Fibroblast of the aortic adventitia (primary cell): Measurements from ENCODE around the gene LRRC8E. TPM values are rescaled to one million over a fixed set of nuclear protein-coding genes. Genes with fewer than 3 reads are reported as not detected.

Experiments used
- DNase-seq: peaks from one replicate; pipeline ENCODE4 v3.0.0-alpha.2; 2010; ENCODE audit warnings: low read depth
- H3K4me3 ChIP-seq: 2 replicates; pipeline ENCODE4 v1.5.1; 2011; ENCODE audit warnings: low read depth, mild to moderate bottlenecking, control low read depth, low read length, moderate library complexity
- total RNA-seq: library from RNA; depleted of rRNA; stranded (reverse); fragments of >200 nt; gene quantifications from 2 replicates; pipeline ENCODE4 v1.2.3, GENCODE V29; 2012; ENCODE audit warnings: low replicate concordance
- TF ChIP-seq, protein P1 (sequence below): IDR thresholded peaks from 2 replicates; pipeline ENCODE4 v1.5.1; 2011; ENCODE audit warnings: mild to moderate bottlenecking, low read length, control low read depth, inconsistent platforms; ENCODE audit not compliant: insufficient read depth

The LRRC8E gene
- total RNA-seq, 1 donor, result 5.2 TPM

DNA sequence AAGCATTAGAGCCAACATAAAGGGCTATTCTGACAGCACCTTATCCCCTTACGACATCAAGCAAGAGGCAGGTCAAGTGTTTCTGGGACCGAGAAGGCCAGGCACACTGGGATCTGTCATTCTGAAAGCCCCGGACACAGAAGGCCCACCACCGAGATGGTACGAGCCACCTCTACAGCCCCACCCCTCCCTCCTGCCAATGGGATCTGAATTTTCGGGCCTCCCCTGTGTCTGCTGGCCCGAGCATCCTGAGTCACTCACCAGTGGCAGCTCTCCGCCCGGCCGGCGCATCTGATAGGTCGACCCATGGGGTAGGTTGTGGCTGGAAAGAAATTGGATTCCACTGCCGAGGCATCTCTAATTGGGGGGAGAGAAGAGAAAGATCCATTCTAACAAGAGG is 52.5 kb downstream of the LRRC8E start:
- TF ChIP-seq, protein P1, sequence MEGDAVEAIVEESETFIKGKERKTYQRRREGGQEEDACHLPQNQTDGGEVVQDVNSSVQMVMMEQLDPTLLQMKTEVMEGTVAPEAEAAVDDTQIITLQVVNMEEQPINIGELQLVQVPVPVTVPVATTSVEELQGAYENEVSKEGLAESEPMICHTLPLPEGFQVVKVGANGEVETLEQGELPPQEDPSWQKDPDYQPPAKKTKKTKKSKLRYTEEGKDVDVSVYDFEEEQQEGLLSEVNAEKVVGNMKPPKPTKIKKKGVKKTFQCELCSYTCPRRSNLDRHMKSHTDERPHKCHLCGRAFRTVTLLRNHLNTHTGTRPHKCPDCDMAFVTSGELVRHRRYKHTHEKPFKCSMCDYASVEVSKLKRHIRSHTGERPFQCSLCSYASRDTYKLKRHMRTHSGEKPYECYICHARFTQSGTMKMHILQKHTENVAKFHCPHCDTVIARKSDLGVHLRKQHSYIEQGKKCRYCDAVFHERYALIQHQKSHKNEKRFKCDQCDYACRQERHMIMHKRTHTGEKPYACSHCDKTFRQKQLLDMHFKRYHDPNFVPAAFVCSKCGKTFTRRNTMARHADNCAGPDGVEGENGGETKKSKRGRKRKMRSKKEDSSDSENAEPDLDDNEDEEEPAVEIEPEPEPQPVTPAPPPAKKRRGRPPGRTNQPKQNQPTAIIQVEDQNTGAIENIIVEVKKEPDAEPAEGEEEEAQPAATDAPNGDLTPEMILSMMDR, result no peak
- no peak overlapping the region for H3K4me3 ChIP-seq
- DNase-seq, result no peak

DNA sequence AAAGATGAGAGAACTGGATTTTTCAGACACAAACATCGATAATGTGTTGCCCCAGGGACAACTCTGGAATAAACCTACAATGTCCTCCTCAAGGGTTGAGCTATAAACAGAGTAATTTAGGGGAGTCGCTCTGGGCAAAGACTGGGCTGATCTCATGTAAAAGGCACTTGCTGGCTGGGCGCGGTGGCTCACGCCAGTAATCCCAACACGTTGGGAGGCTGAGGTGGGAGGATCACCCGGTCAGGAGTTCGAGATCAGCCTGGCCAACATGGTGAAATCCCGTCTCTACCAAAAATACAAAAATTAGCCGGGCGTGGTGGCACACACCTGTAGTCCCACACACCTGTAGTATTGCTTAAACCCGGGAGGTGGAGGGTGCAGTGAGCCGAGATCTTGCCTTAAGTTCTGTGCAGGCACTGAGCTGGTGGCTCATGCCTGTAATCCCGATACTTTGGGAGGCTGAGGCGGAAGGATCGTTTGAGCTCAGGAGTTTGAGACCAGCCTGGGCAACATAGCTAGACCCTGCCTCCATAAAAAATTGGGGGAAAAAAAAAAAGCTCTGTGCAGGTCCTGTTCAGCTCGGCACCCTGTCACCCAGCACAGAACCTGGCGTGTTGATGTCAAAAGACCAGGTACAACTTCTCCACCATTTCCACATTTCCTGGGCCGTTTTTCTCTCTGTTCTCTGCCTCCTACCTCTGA is 53.7 kb downstream of the LRRC8E start:
- TF ChIP-seq, protein P1, result no peak
- peak overlapping the region; percentile 90 for H3K4me3 ChIP-seq
- DNase-seq, result no peak

DNA sequence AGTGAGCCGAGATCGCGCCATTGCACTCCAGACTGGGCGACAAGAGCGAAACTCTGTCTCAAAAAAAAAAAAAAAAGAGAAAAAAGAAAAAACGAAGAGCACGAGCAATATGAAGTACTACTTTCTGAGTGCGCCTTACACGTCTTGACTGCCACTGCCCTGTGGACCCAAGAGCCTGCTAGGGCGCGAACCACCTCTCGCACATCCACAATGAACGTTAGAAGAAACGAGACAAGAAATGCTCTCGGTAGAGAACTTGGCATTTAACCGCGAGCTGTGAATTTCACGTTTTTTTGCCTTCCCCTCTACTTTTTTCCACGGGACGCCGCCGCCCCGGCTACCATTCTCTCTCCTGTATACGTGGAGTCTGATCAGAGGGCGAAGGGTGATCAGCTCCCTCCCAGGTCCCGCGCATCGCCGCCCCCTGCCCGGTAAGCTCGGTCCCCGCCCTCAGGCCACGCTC is 54.7 kb downstream of the LRRC8E start:
- peak; percentile 13 for DNase-seq

DNA sequence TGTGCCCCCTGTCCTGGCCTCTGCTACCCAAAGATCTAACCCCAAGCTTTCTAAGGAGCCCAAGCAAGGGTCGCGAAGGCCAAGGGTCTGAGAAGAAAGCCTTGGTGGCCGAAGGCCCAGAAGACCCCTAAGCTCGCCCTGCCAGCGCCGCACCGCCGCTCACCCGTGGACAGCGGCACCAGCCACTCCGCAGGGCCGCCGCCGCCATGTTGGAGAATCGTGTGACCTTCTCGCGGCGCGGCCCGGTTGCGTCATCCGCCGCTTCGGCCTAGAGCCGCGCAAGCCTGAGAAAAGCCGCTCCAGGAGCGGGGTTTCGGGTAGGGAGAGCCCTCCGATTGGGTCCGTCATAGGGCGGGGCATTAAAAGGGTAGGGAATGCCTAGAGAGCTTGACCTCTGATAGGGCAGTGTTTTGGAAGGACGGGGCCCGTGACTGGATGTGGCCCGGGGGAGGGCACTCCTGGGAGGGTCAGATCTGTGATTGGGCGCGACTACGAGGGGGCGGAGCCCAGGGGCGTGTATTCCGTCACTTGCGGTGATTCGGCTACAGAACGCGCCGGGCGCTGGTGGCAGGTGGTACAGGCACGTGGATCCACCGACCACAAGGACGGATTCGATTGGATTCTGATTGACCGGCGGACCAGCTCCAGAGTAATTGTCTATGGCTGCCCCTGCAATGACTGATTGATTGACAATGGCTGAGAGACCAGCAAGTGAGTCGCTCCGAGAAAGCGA is 55.3 kb downstream of the LRRC8E start, which contains the start of gene TIMM44:
Gene TIMM44 (minus strand): TSS at position 223 of the 733 bp plus-strand sequence. CDS start 15 bp downstream, at position 208.
- peak; percentile 99 for DNase-seq
- TF ChIP-seq, protein P1, result no peak

More for the DNA sequence above, 54.7 kb downstream of the LRRC8E start:
- peak overlapping the region; percentile 90 for H3K4me3 ChIP-seq
- TF ChIP-seq, protein P1, result no peak

DNA sequence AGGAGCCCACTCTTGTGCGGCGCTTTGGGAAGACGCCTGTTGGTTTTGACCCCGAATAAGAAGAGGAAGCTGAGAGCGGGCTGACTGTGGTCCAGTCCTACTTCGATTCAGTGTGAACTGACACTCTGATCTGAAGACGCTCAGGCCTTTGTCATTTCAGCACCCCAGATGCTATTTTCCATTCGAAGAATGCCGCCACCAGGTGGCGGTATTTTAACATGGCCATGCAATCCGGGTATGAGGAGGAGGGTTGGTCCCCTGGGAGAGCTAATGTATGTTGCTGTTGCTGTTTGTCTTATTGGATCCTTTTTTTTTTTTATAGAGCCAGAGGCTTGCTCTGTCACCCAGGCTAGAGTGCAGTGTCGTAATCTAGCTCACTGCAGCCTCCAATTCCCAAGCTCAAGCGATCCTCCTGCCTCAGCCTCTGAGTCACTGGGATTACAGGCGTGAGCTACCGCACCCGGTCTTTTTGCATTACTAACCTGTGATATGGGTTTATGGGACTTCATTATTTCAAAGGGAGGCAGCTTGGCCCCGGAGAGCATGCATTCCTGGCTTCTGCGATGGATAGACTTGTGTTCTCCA is 56.0 kb downstream of the LRRC8E start:
- H3K4me3 ChIP-seq, result peak overlapping the region; percentile 85
- peak; percentile 92 for DNase-seq
- TF ChIP-seq, protein P1, result peak; percentile 78

More for the DNA sequence above, 55.3 kb downstream of the LRRC8E start, which contains the start of gene TIMM44:
- peak within 1 kb of the TSS; percentile 90 for H3K4me3 ChIP-seq

DNA sequence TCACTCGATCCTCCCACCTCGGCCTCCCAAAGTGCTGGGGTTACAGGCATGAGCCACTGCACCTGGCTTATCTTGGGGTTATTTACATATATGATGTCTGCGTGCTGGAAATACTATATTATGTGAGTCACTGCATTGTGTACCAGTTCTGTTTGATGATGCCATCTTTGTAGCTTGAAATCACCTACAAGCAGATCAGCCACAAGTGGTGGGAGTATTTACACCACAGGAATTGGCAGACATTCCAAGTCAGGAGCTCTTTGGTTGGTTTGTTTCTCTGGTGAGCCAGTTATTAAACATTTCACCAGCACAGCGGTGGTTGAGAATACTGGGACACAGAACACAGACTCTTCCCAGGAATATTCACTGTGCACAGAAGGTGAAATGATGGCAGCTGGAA is 59.6 kb downstream of the LRRC8E start:
- TF ChIP-seq, protein P1, result no peak
- no peak for DNase-seq
- no peak overlapping the region for H3K4me3 ChIP-seq

Other genes starting within 250 kb of the LRRC8E start
- gene RETN, start 219.5 kb upstream of the LRRC8E start, total RNA-seq, result not detected in 2 replicates
- gene MCEMP1, start 211.4 kb upstream of the LRRC8E start, total RNA-seq, result not detected in 2 replicates
- gene TRAPPC5, start 207.7 kb upstream of the LRRC8E start, total RNA-seq, result 26.3 and 38.8 TPM in 2 replicates
- not detected in 2 replicates for gene FCER2, start 186.4 kb upstream of the LRRC8E start, total RNA-seq
- not detected in 2 replicates for gene CLEC4G, start 156.4 kb upstream of the LRRC8E start, total RNA-seq
- not detected in 2 replicates for gene CD209, start 141.0 kb upstream of the LRRC8E start, total RNA-seq
- not detected in 2 replicates for gene CLEC4M, start 125.3 kb upstream of the LRRC8E start, total RNA-seq
- gene EVI5L, start 58.3 kb upstream of the LRRC8E start, total RNA-seq, result 16.6 and 22.3 TPM in 2 replicates
- 0.09 and 0.90 TPM in 2 replicates for gene PRR36, start 14.1 kb upstream of the LRRC8E start, total RNA-seq
- gene MAP2K7, start 15.4 kb downstream of the LRRC8E start, total RNA-seq, result 3.4 and 10.2 TPM in 2 replicates
- 0.99 and 1.3 TPM in 2 replicates for gene TGFBR3L, start 26.3 kb downstream of the LRRC8E start, total RNA-seq
- 17.3 and 27.8 TPM in 2 replicates for gene SNAPC2, start 31.8 kb downstream of the LRRC8E start, total RNA-seq
- gene CTXN1, start 37.6 kb downstream of the LRRC8E start, total RNA-seq, result 2.8 and 4.1 TPM in 2 replicates
- 36.5 and 40.7 TPM in 2 replicates for gene TIMM44, start 55.2 kb downstream of the LRRC8E start, total RNA-seq
- 5.8 and 34.1 TPM in 2 replicates for gene ELAVL1, start 117.1 kb downstream of the LRRC8E start, total RNA-seq
- not detected in 2 replicates for gene CCL25, start 164.2 kb downstream of the LRRC8E start, total RNA-seq